Measurements from ENCODE around the gene ZDHHC11.

Gene ZDHHC11, protein sequence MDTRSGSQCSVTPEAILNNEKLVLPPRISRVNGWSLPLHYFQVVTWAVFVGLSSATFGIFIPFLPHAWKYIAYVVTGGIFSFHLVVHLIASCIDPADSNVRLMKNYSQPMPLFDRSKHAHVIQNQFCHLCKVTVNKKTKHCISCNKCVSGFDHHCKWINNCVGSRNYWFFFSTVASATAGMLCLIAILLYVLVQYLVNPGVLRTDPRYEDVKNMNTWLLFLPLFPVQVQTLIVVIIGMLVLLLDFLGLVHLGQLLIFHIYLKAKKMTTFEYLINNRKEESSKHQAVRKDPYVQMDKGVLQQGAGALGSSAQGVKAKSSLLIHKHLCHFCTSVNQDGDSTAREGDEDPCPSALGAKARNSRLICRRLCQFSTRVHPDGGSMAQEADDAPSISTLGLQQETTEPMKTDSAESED

GRCh38 chr5:850511-851006 lies at the start of gene ZDHHC11:
Gene ZDHHC11, minus strand, starts transcription at chr5:850986. Its CDS starts 384 bp downstream, at chr5:850602.
- no peak for DNase-seq (ENCODE audit: low read depth in 2 of 2, low spot score in 1 of 2)

DNA sequence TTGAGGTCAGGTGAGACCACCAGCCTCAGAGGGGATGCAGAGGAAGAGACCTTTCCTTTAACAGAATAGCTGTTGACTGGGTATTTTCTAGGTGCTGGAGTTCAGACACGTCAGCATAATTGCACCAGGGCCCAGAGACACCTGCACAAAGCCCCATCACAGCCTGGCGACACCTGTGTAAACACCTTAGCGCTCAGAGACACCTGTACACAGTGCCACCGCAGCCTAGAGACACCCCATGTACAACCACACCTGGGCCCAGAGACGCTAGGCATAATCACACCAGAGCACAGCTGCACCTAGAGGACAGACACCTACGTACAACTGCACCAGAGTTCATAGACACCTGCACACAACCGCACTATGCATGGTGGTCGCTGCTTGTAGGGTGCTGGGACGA lies 42.9 kb upstream of the ZDHHC11 start:
- no peak for DNase-seq (ENCODE audit: low read depth in 2 of 2, low spot score in 1 of 2)

- DNase-seq (ENCODE audit: low read depth in 2 of 2, low spot score in 1 of 2) = no peak
Observed at GRCh38 chr5:893137-893506, 42.3 kb upstream of the ZDHHC11 start.

GRCh38 chr5:892394-893136 lies 41.8 kb upstream of the ZDHHC11 start, which contains the start of the genes BRD9 and TRIP13:
Gene BRD9, minus strand, starts transcription at chr5:892801. Its CDS starts 144 bp downstream, at chr5:892657.
Gene TRIP13, plus strand, starts transcription at chr5:892884. Its CDS starts 115 bp downstream, at chr5:892999.
- peak; percentile 52 to 61 for DNase-seq (ENCODE audit: low read depth in 2 of 2, low spot score in 1 of 2)

- no peak for DNase-seq (ENCODE audit: low read depth in 2 of 2, low spot score in 1 of 2)
Observed at GRCh38 chr5:891837-892393, 41.1 kb upstream of the ZDHHC11 start.

GRCh38 chr5:891117-891836 lies 40.5 kb upstream of the ZDHHC11 start:
- no peak for DNase-seq (ENCODE audit: low read depth in 2 of 2, low spot score in 1 of 2)

- no peak for DNase-seq (ENCODE audit: low read depth in 2 of 2, low spot score in 1 of 2)
Observed at GRCh38 chr5:889075-889710, 38.4 kb upstream of the ZDHHC11 start.

- no peak for DNase-seq (ENCODE audit: low read depth in 2 of 2, low spot score in 1 of 2)
Observed at GRCh38 chr5:888638-889035, 37.9 kb upstream of the ZDHHC11 start.

DNA sequence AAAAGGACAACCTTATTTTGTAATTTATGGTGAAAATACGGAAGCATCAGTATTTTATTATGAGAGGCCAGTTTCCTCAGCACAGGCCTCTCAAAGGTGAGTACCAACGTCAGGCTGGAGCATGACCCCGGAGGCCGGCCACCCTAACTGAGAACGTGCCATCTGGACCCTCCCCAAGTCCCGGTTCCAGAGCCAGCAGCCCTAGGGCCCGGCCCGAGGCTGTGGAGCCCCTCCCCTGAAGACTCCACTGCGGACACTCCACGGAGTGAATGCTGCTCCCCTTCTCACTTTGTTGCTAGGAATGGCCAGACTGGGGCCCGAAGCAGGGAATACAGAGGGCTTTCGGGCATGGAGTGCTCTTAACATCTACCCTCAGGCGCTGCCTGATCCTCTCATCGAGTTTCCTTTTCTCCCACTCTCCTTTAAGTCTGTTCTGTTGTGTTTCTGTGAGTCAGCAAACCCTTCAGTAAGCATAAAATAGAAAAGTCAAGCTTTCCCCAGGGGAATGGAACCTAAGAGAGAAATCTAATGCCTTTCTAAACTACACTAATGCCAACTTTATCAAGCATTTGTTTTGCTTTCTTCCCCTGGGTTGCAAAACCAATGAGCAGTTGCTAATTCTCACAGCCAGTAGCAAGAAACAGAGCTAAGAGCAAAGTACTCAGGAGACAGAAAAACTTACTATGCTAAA lies 37.3 kb upstream of the ZDHHC11 start:
- DNase-seq (ENCODE audit: low read depth in 2 of 2, low spot score in 1 of 2) = no peak

DNA sequence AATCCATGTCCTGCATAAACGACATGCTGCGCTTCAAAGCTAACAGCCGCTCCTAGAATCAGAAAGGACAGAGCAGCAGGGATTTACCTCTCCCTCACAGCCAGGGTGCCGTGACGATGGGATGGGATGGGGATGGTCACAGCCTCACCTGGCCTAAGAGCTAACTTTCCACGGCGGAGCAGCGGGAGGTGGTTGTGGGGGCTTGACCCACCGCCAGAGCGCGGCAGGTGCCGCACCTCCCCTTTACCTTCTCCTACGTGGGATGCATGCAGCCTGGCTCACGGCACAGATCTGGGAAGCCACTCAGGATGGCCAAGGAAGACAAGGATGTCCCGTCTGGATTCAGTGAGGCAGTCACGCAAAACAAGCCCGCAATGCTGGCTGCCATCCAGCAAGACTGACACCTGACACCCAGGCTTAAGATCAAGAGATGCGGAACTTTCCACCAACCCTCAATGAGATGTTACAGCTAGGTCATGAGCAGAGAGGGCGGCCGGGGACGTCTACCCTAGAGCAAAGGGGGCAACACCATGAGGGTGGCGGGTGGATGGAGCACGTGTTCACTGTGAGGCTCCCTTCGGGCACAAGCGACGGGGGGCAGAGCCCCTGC lies 36.0 kb upstream of the ZDHHC11 start:
- no peak for DNase-seq (ENCODE audit: low read depth in 2 of 2, low spot score in 1 of 2)

DNA sequence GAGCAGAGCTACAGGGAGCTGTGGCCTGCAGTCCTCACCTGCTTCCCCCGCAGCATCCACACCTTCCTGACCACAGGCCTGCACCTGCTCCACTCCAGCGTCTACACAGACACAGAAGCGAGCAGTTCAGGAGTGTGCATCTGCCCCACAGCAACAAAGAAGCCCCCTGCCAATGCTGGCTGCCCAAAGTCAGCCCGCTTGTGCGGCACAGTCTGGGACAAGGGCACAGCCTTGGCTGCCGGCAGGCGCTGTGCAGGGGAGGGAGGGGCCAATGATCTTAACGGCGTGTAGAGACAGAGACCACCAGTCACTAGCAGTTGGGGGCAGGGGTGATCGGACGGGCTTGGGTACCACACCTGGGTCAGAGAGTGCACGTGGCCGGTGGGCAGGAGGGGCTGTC lies 35.2 kb upstream of the ZDHHC11 start:
- no peak for DNase-seq (ENCODE audit: low read depth in 2 of 2, low spot score in 1 of 2)

DNA sequence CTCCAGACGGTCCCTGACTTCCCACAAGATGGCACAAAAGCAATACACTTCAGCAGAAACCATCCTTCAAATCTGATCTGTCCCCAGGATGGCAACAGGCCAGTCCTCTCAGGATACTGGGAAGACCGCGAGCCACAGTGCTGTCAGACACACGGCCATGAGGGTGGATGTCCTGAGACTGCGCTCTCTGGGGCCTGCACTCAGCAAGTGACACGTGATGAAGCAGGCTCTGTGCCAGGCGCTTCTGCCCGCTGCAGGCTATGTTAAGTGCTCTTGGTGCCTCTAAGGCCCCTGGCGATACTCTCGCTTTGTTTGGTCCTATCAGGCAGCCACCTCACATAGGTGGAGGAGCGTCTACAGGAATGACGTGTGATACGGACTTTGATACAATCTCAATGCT lies 34.7 kb upstream of the ZDHHC11 start:
- DNase-seq (ENCODE audit: low read depth in 2 of 2, low spot score in 1 of 2) = no peak

GRCh38 chr5:885127-885442 lies 34.3 kb upstream of the ZDHHC11 start:
- no peak for DNase-seq (ENCODE audit: low read depth in 2 of 2, low spot score in 1 of 2)

- DNase-seq (ENCODE audit: low read depth in 2 of 2, low spot score in 1 of 2) = no peak
Observed at GRCh38 chr5:884345-885126, 33.8 kb upstream of the ZDHHC11 start.

GRCh38 chr5:883475-884181 lies 32.8 kb upstream of the ZDHHC11 start:
- no peak for DNase-seq (ENCODE audit: low read depth in 2 of 2, low spot score in 1 of 2)

DNA sequence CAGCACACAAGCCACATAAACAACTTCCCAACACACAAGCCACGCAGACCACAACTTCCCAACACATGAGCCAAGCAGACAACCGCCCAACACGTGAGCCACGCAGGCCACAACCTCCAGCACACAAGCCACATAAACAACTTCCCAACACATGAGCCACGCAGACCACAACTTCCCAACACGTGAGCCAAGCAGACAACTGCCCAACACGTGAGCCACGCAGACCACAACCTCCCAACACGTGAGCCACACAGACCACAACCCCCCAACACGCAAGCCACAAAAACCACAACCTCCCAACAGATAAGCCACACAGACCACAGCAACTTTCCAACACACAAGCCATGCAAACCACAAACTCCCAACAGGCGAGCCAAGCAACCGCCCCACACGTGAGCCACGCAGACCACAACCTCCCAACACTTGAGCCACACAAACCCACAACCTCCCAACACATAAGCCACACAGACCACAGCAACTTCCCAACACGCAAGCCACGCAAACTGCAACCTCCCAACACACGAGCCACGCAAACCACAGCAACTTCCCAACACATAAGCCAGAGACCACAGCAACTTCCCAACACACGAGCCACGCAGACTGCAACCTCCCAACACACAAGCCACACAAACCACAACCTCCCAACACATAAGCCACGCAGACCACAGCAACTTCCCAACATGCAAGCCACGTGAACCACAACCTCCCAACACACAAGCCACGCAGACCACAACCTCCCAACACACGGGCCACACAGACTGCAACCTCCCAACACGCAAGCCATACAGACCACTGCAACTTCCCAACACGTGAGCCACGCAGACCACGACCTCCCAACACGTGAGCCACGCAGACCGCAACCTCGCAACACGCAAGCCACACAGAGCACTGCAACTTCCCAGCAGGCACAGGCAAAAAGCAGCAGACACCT lies 31.7 kb upstream of the ZDHHC11 start:
- no peak for DNase-seq (ENCODE audit: low read depth in 2 of 2, low spot score in 1 of 2)

DNA sequence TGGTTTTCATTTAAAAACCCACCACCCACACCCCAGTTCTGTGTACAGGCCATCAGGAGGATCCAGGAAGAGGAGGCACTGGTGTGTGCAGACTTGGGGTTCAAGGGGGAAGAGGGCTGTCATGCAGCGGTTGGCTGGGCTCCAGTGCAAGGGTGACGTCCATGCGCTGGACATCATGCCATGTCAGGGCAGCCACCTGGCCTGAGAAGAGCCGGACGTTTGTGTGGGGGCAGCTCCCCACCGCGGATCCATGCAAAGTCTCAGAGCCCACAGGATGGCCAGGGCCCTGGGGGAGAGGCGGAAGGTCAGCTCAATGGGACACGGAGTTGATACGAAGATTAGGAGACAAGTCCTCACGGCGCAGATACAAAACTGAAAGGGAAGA lies 30.8 kb upstream of the ZDHHC11 start:
- no peak for DNase-seq (ENCODE audit: low read depth in 2 of 2, low spot score in 1 of 2)
